Urothelium cell line (cell line): ENCODE measurements around the gene SMPD1.

Experiments used
- DNase-seq: peaks from one replicate; pipeline ENCODE4 v3.0.0; 2011; ENCODE audit warnings: low spot score, mixed read lengths
- FAIRE-seq: peaks from 2 replicates; lab custom pipeline; 2011; peaks lifted over from hg19 to GRCh38; lab: Jason Lieb, UNC

SMPD1 gene

DNA sequence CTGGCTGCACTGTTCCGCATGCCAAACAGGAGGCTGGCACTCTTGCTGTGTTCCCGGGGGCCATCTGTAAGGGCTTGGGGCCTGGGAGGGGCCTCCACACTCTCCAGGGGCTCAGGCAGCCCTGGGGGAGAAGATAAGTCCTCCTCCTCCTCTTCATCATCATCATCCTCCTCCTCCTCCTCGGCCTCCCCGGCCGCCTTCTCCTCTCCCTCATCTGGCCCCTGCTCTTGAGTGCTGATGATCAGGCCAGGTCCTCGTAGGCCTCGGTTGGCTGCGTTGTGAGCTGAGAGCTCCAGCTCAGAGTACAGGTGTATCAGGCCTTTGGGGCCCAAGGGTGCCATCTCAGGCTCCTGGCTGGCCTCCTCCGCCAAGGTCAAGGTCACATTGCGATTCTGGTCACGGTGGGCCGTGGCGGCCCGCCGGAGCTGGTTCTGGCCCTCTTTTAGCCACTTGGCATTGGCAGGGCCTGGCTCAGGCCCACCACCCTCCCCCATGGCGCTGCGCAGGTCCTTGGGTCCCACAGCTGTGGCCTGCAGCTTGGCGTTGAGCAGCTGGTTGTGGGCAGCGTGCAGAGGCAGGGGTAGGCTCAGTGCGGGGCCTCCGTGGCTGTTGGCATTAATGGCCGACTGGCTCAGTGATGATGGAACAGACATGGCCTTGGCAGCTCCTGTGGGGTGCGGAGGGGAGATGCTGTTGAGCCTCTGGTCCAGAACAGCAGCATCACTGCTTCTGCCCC is 20.6 kb downstream of the SMPD1 start:
- no peak for FAIRE-seq
- no peak for DNase-seq

DNA sequence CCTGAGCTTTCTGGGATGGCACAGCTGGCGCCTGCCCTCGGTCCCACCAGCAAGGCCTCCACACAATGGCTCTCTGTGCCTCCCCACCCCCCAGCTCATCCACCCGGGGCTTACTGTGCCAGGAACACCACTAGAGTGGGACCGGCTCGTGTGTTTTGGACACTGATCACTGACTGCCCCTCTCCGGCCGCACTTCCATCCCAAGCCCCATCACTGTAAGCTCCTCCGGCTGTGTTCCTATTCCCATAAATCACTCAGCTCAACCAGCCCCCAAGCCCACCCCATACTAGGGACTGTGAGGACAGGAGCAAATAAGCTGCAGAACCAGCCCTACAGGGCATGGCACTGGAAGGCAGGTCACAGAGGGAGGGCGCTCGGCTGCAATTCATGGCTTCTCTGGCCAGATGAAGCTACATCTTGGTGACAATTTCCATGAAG is 21.3 kb downstream of the SMPD1 start:
- FAIRE-seq = no peak
- DNase-seq = no peak

DNA sequence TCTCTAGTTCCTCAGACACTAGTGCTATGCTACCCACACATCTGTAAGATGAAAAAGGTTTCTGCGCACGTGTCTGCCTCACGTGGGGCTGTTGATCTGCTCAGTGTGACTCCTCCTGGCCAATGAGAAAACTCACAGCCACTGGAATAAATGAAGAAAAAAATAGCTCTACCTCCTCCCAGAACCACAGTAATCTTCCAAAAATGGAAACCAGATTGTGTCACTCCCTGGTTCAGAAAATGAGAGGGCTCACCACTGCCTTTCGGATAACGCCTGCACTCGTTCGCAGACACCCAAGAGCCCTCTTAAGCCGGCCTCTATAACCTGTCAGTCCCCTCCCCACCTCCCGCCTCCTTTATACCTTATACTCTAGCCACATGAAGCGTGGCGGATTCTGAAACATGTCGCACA is 23.5 kb downstream of the SMPD1 start:
- DNase-seq (no peak), FAIRE-seq (no peak)

DNA sequence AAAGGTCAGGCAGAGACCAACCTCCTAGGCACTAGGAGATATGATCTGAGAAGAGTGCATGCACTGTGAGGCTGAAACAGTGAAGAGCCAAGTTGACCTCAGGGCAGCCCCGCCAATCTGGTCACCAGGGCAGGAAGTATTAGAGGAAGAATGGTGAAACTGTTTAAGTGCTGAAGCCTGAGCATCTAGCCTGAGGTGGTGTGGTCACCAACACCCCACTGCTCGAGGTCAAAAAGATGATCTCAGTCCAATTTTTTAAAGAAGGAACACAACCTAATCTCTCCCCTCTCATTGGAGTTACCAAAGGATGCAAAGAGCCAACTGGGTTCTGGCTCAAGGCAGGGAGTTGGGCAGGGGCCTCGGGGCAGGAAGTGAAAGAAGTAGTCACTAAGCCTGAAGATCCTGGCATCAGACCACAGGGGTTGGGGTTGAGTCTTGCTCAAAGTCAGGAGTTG is 24.6 kb downstream of the SMPD1 start:
- DNase-seq (no peak), FAIRE-seq (no peak)

DNA sequence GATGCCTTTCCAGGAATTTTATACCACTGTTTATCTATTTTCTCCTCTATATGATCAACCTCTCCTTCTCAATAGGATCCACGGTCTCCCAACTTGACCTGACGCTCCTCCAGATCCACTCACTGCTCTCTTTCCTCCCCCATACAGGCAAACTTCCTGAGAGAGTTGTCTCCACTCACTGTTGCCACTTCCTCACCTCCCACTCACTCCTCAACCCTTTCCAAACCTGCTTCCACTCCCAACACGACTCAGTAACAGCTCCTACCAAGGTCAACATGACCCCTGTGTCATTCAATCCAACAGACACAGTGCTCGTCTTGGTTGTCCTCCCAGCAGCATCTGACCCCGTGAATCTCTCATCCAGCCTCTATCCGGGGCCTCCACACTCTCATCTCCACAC is 25.5 kb downstream of the SMPD1 start:
- FAIRE-seq (no peak), DNase-seq (no peak)

DNA sequence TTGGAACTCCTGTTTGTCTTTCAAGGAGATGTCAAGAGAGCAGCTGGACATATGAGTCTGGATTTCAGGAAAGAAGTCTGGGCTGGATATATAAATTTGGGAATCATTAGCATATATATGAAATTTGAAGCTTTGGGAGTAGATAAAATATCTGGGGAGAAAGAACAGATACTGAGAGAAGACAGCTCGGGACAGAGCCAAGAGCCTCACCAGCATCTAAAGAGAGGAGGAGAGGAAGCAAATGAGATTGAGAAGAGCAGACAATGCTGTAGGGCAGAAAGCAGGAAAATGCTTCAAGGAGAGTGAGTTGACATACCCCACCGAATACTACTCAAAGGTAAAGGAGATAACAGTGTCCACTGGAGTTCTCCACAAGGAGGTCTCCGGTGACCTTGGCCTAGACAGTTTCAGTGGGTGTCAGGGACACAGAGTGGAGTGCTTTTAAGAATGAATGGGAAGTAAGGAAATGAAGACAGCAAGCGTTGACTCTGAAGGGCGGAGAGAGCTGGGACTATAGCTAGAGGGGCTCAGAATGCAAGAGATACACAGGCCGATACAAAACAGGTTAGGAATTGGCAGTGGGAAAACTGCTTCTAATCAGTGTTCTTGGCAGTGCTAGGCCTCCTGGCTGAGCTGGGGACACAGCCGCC is 27.8 kb downstream of the SMPD1 start:
- DNase-seq (no peak), FAIRE-seq (no peak)

DNA sequence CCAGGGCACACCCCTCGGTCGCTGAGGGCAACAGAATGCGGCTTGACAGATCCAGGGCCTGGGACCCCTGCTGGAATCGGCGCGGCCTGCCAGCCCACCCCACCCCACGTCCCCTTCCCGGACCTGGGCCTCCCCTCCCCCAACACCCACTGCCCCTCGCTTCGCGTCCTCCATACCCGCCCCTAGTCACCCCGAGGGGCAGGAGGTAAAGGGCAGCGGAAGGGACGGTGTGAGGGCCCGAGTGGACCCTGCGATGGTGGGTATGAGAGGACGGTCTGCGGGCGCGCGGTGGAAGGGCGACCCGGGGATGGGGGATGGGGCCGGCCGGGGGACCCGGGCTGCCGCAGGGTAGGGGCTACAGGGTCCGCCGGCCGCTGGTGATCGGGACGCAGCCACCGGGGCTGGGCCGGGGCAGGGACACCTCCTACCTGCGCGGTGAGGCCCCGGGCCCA is 28.3 kb downstream of the SMPD1 start:
- FAIRE-seq (no peak), DNase-seq (peak; percentile 30)

DNA sequence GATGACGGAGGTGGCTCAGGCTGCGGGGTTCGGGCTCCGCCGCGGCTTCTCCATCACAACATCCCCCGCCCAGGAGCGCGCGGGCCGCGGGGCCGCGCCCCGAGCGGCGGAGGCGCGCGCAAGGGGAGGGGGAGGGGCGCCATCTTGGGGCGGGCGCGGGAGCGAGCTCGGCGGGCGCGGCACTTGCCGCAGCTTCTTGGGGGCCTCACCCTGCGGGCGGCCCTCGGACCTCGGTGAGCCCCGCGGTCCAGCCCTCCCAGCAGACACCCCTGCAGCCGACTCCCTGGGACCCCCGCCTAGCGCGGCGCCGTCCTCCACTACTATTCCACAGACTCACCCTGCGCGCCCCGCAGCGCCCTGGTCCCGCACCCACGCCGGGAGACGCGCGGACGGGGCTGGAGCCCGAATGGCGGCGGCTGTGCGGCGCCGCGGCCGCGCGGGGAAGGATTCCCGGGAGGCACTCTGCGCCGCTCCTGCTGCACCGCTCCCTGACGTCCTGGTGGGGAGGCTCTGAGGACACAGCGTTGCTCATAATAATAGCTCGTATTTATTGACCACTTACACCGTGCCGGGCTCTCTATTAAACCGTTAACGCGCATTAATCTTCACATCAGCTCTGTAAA is 28.8 kb downstream of the SMPD1 start, which contains the start of gene APBB1:
APBB1 (minus strand) TSS at position 86 of the 623 bp plus-strand sequence. CDS start 7,747 bp downstream, outside the sequence.
- FAIRE-seq = peak; percentile 67
- DNase-seq = peak; percentile 86

DNA sequence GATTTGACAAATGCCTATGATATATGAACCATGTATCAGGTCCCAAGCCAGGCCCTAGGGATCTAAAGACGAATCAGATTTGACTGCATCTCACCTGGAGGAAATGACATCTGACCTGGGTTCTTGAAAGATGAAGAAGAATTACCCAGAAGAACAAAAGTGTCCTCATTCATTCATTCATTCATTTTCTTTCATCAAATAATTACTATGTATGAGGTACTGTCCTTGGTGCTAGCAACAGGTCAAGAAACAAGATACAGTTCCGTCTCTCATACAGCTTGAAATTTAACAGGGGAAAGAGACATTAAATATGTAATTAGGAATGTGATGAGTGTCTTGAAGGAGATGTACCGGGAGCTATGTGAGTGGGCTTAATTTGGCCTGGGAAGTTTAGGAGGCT is 30.4 kb downstream of the SMPD1 start:
- no peak for FAIRE-seq

DNA sequence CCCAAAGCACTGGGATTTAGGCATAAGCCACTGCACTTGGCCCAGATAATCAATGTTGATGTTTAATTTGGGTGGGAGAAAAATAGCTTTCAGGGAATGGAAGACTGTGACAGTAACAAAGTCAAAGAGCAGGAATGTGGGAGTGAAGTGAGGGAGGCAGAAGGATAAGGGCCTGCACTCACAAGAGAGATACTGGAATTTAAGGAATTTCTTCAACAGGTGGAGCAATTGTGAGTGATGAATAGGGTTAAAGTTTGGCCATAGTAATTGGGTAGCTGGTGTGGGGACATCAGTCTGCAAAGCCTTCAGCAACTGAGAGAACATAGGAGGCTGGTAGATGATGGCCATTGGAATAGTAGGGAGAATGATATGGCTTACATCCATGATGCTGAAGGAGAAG is 37.2 kb downstream of the SMPD1 start:
- no peak for DNase-seq
- no peak for FAIRE-seq

More for the DNA sequence above, 30.4 kb downstream of the SMPD1 start:
- DNase-seq = no peak

DNA sequence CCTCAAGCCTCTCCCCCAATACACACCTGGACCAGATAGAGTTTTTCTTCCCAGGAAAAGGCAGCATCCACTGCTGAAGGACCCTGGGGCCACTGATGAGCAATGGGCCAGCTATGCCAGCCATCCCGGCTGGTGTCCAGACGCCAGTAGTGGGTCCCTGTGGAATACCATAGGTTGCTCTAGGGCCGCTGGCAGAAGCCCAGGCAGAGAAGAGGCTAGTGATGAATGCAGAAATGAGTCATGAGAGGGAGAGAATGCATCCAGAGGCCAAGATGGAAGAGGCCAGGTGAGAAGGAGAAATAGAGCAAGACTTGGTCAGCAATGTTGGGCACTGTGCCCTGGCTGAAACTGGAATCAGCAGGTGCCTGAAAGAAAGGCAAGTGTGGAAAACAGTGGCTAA is 41.6 kb downstream of the SMPD1 start:
- FAIRE-seq = peak; percentile 61
- DNase-seq = peak; percentile 92

DNA sequence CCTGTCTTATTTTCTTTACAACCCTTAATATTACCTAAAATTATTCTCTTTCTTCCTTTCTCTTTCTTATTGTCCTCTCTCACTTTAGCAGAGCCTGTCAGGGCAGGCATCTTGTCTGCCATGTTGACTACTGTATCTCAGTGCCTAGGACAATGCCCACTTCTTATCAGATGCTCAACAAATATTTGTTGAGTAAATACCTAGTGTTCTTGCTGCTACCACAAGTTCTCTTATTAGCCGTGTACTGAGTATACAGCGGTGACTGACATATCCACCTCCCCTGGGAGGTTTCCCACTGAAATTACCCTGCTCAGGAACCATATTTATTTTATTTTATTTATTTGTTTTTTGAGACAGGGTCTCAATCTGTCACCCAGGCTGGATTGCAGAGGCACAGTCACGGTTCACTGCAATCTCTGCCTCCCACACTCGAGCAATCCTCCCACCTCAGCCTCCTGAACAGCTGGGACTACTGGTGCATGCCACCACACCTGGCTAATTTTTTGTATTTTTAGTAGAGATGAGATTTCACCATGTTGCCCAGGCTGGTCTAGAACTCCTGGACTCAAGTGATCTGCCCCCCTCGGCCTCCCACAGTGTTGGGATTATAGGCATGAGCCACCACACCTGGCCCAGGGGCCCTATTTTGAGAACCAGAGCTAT is 43.9 kb downstream of the SMPD1 start:
- no peak for FAIRE-seq
- DNase-seq = no peak

DNA sequence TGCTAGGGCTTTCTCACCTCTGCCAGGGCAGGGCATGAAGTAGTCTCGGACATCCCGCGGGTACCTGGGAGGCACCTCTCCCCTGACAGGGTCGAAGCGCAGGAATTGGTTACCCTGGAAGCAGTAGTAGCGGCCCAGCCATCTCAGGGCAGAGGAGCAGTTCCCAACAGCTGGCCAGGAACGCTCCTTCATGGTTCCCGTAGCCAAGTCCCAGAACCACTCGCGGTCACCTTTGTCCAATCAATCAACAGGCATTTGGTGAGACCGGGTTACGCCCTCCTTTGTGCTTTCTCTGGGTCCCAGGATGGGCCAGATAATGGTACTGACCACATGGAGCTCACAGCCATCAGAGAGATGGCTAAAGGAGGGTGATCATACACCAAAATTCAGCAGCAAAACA is 47.1 kb downstream of the SMPD1 start:
- no peak for FAIRE-seq
- DNase-seq = no peak

DNA sequence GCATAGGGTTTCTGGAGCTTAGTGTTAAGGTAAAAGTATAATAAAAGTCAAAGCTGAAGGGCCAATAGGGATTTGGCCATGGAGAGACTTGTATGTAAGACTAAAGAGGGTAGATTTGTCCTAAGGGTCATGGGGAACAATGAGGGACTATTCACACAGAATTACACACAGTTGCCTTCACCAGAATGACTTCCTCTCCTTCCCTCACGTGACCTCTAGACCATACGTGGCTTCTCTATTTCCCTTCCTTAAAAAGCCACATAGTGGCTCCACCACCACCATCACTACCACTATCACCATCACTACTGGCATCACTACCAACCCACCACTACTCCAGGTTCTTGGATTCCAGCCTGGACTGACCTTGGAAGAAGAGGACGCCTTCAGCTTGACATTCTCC is 47.7 kb downstream of the SMPD1 start:
- FAIRE-seq = no peak
- no peak for DNase-seq

DNA sequence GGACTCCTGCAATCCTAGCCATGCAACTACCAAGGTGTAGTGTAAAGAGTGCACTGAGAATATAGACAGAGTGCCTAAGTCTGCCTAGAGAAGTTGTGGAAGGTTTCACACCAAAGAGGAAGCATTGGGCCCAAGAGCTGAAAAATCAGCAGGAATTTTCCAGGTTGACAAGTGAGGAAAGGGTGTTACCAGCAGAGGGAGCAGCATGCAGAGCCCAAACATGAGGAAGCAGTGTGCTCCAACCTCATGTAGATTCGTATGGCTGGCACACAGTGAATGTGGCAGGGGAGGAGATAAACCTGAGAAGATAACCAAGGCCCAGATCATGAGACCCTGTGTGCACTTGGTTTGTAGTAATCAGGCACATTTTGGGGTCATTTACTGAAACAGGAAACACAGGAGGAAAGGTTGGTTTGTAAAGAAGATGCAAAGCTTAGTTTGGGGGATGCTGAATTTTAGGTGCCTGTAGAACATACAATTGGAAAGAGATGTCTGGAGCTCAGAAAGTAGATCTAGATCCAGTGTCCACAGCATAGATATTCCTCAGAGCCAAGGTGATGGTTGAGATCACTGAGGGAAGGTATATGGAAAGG is 48.8 kb downstream of the SMPD1 start:
- FAIRE-seq (no peak), DNase-seq (peak; percentile 38)

DNA sequence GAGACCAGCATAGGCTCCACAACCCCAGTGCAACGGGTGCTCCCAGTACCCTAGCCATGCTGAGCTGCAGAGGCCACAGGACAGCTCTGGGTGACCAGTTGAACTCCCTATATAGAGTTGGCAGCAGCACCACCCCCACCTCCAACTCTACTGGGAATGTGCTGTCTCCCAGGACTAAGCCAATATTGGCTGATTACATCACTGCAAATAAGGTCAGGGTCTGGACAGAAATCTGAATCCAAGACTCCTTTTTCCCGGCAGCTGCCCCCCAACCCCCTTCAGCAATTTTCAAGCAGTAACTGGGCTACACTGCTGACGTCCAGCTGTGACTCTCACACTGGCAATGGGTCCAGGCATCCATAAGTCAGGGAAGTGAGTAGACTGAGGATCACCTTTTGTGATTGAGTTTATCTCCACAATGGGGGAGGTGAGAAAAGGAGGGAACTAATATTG is 50.7 kb downstream of the SMPD1 start, which contains the start of gene HPX:
HPX (minus strand) TSS at position 82 of the 453 bp plus-strand sequence; CDS start at position 58, 24 bp downstream.
- no peak for FAIRE-seq

DNA sequence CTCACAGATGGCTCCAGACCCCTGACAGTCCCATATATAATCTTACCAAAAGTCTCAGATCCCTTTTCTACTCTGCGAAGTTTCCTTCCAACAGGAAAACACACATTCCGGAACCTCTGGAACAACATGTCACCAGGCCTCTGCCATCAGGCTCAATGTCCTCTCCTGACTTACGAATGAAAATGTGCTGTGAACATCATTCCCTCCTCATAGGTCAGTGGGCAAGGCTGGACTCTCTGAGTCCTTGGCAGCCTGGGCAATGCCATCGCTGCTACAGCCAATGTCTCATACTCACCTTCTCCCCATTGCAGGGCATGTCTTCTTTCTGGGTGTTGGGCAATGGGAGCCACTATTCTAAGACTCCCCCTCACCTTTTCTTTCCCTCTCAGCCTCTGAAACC is 52.2 kb downstream of the SMPD1 start:
- FAIRE-seq = no peak
- no peak for DNase-seq

More for the DNA sequence above, 50.7 kb downstream of the SMPD1 start, which contains the start of gene HPX:
- DNase-seq = no peak

DNA sequence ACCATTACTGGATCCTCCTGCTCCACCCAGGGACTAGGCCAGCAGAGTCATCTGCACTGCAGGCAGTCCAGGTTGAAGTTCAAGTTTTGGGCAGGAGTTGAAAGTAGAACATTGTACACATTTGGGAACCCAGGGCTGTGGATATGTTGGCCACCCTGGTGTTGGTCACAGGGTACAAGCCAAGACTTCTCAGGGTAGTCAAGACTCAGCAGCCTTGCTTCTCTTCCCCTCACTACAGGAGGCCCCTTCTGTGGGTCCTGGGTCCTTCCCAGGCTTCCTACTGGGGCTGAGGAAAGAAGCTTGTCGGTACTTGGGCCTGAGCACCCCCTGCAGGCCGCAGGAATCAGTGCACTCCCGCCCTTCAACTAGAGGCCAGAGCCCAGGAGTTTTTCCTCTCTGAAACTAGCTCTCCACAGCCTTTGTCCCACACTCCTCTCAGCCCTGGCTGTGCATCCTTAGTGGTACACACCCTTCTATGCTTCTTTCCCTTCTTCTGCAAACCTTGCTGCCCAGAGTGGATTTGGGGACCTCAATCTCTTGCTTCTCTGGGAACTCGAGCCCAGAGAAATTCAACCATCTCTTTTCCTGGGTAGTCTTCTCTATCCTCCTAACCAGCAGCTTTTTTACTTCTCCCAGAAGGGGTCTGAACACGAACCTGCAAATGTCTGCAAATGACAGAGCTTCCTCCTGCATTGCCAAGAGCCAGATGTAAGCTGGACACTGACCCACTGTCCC is 53.2 kb downstream of the SMPD1 start:
- DNase-seq (peak; percentile 67), FAIRE-seq (no peak)
